Iris pigment epithelial cell (primary cell): Measurements from ENCODE around the gene CD81.

Source experiments
- DNase-seq: peaks from one replicate; pipeline ENCODE4 v3.0.0-alpha.2; 2011; ENCODE audit warnings: low read depth

CD81 gene

GRCh38 chr11:2390091-2390724 is 13.1 kb downstream of the CD81 start:
- DNase-seq, result no peak

GRCh38 chr11:2390725-2391151 is 13.6 kb downstream of the CD81 start:
- DNase-seq, result peak; percentile 61

- no peak for DNase-seq
Observed at GRCh38 chr11:2391181-2391975, 14.3 kb downstream of the CD81 start.

GRCh38 chr11:2392241-2392959 is 15.3 kb downstream of the CD81 start:
- DNase-seq, result no peak

- no peak for DNase-seq
Observed at GRCh38 chr11:2393111-2393868, 16.2 kb downstream of the CD81 start.

- no peak for DNase-seq
Observed at GRCh38 chr11:2393941-2394817, 17.1 kb downstream of the CD81 start.

- DNase-seq, result no peak
Observed at GRCh38 chr11:2394818-2395105, 17.7 kb downstream of the CD81 start.

GRCh38 chr11:2395211-2395730 is 18.2 kb downstream of the CD81 start:
- DNase-seq, result no peak

GRCh38 chr11:2395856-2396255 is 18.7 kb downstream of the CD81 start:
- no peak for DNase-seq

GRCh38 chr11:2396471-2396870 is 19.4 kb downstream of the CD81 start:
- no peak for DNase-seq

- DNase-seq, result no peak
Observed at GRCh38 chr11:2397005-2397404, 19.9 kb downstream of the CD81 start.

- DNase-seq, result no peak
Observed at GRCh38 chr11:2398664-2399355, 21.7 kb downstream of the CD81 start.

GRCh38 chr11:2399488-2400068 is 22.5 kb downstream of the CD81 start:
- peak; percentile 42 for DNase-seq

- peak; percentile 100 for DNase-seq
Observed at GRCh38 chr11:2400069-2400761, 23.1 kb downstream of the CD81 start, which contains the start of gene TSSC4. Gene TSSC4 (plus strand): TSS chr11:2400750. CDS start chr11:2402634, 1,884 bp downstream.

- DNase-seq, result no peak
Observed at GRCh38 chr11:2400762-2401435, 23.8 kb downstream of the CD81 start.

- DNase-seq, result no peak
Observed at GRCh38 chr11:2401436-2401984, 24.4 kb downstream of the CD81 start.

- no peak for DNase-seq
Observed at GRCh38 chr11:2402106-2402505, 25.0 kb downstream of the CD81 start.

GRCh38 chr11:2402890-2403645 is 26.0 kb downstream of the CD81 start:
- no peak for DNase-seq
